AG09309 (cell line): ENCODE measurements around the gene AGMO.

Experiments
- DNase-seq: peaks from one replicate; pipeline ENCODE4 v3.0.0-alpha.2; 2010; ENCODE audit warnings: low read depth
- H3K4me3 ChIP-seq: 2 replicates; pipeline ENCODE4 v1.5.1; 2011; ENCODE audit warnings: mild to moderate bottlenecking, low read depth, low read length, moderate library complexity; ENCODE audit not compliant: control insufficient read depth
- TF ChIP-seq, protein P1 (sequence below): IDR thresholded peaks from 2 replicates; pipeline ENCODE4 v1.5.1; 2011; ENCODE audit warnings: mild to moderate bottlenecking, low read depth, low read length, inconsistent platforms; ENCODE audit not compliant: insufficient read depth, control insufficient read depth; ENCODE audit errors: missing control alignments

The AGMO gene

DNA sequence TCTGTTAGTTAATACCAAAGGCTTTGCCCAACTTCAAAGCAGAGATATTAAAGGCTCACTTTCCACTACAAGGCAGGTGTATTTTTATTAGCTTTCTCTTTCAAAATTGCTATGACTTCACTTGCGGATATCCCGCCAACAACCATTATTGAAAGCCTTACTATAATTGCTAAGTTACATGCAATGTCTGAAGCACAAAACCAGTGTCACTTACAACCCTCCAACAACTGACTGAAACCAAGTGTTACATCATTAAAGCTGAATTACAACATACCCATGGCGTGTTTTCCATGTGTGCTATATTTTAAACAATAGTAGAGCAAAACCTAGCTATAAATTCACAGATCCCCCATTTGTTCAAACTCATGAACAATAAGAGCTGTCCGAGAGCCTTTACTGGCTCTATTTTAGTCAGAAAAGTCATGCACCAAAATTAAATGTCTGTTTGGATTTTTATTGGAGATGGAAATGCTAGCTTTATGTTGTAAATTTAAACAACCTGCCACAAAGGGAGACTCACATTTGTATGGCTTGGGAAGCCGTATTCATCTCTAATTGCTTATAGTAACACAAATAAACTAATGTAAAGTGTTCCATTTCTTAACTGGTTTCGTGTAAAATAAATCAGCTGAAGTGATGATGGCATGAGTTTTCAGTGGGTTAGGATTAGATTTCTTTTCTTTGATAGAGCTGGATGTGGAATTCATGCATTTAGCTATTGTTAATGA, 227.1 kb downstream of the AGMO start:
- no peak for DNase-seq
- TF ChIP-seq, protein P1, sequence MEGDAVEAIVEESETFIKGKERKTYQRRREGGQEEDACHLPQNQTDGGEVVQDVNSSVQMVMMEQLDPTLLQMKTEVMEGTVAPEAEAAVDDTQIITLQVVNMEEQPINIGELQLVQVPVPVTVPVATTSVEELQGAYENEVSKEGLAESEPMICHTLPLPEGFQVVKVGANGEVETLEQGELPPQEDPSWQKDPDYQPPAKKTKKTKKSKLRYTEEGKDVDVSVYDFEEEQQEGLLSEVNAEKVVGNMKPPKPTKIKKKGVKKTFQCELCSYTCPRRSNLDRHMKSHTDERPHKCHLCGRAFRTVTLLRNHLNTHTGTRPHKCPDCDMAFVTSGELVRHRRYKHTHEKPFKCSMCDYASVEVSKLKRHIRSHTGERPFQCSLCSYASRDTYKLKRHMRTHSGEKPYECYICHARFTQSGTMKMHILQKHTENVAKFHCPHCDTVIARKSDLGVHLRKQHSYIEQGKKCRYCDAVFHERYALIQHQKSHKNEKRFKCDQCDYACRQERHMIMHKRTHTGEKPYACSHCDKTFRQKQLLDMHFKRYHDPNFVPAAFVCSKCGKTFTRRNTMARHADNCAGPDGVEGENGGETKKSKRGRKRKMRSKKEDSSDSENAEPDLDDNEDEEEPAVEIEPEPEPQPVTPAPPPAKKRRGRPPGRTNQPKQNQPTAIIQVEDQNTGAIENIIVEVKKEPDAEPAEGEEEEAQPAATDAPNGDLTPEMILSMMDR = no peak
- H3K4me3 ChIP-seq = no peak overlapping the region

DNA sequence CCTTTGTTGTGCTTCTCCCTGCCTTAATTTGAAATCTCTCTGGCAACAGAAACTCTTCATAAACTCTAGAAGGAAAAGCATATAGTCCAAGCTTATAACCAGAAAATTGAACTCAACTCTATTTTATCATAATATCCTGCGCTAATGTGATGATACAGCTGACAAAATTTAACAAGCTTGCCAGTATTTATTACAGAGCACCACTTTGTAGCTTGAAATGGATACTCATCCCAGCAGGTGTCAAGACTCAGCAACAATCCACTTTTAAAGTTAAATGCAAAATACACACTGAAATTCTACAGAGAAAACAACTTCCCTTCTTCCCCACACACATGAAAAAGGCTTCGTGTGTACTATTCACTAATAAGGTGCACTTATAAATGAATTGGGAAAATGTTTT, 228.9 kb downstream of the AGMO start:
- DNase-seq = no peak
- TF ChIP-seq, protein P1 = no peak
- H3K4me3 ChIP-seq = no peak overlapping the region

DNA sequence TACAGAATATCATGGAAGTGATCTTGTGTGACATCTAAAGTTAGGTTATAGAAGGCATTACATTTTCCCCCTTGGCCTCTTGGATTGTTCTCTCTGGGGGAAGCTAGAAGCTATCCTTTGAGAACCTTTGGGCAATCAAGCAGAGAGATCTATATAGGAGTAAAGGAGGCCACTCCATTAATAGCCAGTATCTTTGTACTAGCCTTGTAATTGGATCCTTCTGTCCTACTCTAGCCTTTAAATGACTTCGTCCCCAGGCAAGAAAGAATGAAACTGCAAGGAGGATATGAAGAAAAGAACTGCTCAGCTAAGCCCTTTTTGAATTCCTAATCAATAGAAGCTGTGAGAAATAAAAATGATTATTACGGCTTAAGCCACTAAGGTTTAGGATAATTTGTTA, 230.9 kb downstream of the AGMO start:
- H3K4me3 ChIP-seq = no peak overlapping the region
- DNase-seq = no peak
- TF ChIP-seq, protein P1 = no peak

DNA sequence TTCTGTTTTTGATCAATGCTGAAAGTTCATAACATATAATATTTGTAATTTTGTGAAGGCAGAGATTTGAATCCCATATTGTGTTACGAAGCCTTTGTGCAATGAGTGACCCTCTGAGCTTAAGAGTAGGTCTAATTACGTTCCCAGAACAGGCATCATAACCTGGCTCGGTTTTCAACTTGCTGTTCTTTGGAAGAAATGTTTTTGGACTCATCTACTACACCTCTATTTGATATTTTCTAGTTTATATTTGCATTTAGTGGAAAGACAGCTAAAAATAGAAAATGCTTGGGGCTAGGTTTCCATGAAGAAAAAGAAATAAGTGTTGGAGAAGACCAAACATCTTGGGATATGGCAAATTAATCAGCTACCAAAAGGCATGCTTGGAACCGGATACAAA, 234.8 kb downstream of the AGMO start:
- TF ChIP-seq, protein P1 = no peak
- DNase-seq = no peak
- H3K4me3 ChIP-seq = no peak overlapping the region

DNA sequence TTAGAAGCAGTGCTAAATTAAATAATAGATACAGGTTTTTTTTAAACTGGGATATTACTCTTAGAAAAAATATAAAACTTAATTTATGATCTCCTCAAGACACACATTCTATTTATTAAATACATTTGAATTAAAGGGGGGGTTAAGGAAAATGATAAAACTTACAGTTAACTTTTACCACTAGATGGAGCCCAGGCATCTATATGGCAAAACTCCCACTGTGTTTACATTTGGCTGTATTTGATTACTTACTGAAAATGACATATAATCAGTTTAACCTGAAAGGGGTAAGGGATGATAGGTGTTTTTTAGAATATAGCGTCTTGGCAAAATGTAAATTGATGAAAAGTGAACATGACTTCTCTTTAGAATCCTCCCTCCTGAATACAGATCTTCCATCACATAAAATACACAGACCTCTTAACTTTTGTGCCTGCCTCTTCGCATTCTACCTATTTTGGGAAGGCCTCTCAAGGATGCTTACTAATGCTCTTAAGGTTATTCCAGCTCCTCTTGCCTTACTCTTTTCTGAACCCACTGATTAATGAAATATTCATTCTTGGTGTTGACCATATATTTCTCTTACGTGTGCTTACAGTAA, 235.7 kb downstream of the AGMO start:
- DNase-seq = no peak
- H3K4me3 ChIP-seq = no peak overlapping the region
- TF ChIP-seq, protein P1 = peak; percentile 63

DNA sequence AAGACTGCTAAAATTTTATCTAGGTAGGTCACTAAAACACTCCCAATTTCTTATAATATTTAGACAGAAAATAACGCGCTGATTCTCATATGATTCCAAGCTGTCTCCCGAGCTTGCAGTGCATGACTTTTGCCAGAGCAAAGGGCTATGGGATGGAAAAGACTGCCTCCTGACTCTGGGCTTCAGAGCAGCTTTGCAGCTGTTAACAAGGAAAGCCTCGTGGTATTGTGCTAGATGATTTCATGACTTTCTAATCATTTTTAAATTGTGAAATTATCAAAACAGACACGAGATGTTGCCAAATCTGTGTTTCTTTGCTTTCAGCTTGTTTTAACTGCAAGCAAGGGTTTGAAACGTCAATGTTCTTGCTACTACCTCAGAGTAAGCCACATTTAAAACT, 238.3 kb downstream of the AGMO start:
- no peak for DNase-seq
- no peak overlapping the region for H3K4me3 ChIP-seq
- TF ChIP-seq, protein P1 = no peak
